SW 1271 (cell line): ENCODE results near the gene SYNPO2L.
"Not testable (repeated sequence)": the region's sequence is repeated elsewhere in the genome, so short reads cannot be mapped to it uniquely, and the experiment has no call there.

Source experiments
- DNase-seq, 2 experiments: peaks; one replicate each; lab custom pipeline; 2025; lab: John Stamatoyannopoulos, UW

The SYNPO2L gene

GRCh38 chr10:73620974-73621373 is 34.9 kb downstream of the SYNPO2L start:
- DNase-seq: not testable (repeated sequence)

DNA sequence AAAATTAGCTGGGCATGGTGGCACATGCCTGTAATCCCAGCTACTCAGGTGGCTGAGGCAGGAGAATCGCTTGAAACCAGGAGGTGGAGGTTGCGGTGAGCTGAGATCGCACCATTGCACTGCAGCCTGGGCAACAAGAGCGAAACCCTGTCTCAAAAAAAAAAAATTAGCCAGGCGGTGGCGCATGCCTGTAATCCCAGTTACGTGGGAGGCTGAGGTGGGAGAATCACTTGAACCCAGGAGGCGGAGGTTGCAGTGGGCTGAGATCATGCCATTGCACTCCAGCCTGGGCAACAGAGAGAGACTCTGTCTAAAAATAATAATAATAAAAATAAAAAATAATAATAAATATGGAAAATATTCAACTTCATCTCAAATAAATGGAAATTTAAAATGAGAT is 38.7 kb downstream of the SYNPO2L start:
- DNase-seq: not testable (repeated sequence)

- DNase-seq: no peak
Measured at GRCh38 chr10:73614720-73615119, 41.1 kb downstream of the SYNPO2L start.

DNA sequence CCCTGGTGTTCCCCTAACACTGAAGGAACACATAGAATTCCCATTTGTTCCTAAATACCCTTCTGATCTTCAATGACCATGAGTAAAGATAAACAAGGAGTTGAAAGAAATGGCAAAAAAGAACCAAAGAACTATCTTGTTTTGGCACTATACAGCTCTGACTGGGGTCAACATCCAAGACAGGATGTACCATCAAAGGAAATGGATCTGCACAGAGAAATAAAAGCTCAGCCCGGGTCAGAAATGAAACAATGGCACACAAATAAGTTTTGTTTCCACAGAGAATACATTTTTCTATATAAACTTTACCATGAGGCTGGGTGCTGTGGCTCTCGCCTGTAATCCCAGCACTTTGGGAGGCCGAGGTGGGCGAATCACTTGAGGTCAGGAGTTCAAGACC is 46.7 kb downstream of the SYNPO2L start:
- no peak for DNase-seq

DNA sequence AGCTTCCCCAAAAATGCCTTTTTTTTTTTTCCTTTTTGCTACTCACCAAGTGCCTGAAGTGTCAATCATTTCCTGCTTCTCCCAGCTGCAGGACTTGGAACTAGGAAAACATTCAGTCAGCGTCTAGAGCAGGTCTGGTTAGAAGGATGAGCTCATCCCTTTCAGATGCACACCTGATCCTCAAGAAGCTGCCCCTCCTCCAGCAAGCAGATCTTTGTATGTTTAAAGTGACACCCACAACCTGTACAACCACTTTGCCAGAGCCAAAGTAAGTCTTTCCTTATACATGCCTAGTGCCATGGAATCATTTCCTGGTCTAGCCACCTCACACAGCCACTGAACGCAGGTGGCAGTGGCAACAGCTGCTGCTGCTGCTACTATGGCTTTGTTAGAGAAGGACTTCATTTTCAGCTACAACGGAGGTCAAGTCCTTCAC is 54.3 kb downstream of the SYNPO2L start:
- DNase-seq: no peak

GRCh38 chr10:73597346-73597745 is 58.5 kb downstream of the SYNPO2L start:
- no peak for DNase-seq
